HCT116 (cell line): Measurements from ENCODE around the gene HERC2. TPM values are rescaled to one million over a fixed set of nuclear protein-coding genes. Genes with fewer than 3 reads are reported as not detected.

Source experiments
- ATAC-seq: fragments of 200-7000 bp; cut with Tn5 transposase; 2 replicates; pipeline ENCODE4 v1.9.1; 2020; ENCODE audit warnings: mild to moderate bottlenecking, moderate library complexity
- BruUV-seq: library from RNA; stranded (reverse); fragments of 400-500 nt; replicated peaks from 2 replicates; lab custom pipeline; 2021; lab: Mats Ljungman, UMichigan
- CTCF ChIA-PET: fragments of 300-600 bp; sonication (Branson Sonifier 250); formaldehyde crosslinking; loops from one replicate; lab custom pipeline; 2021; ENCODE audit warnings: antibody characterized with exemption; lab: Charles Lee
- POLR2A ChIA-PET: fragments of 300-600, 350-600 bp; sonication (Branson Sonifier 250); formaldehyde crosslinking; loops from one replicate; lab custom pipeline; 2021; ENCODE audit warnings: antibody characterized with exemption; lab: Charles Lee
- RAD21 ChIA-PET, 2 experiments: fragments of 300-600 bp; sonication (Branson Sonifier 250); formaldehyde crosslinking; loops; one replicate each; lab custom pipeline; 2023; ENCODE audit warnings: low total read pairs in 2 of 2; ENCODE audit not compliant: uncharacterized antibody in 2 of 2, unreplicated experiment in 2 of 2, low non-redundant PET in 1 of 2; lab: Charles Lee
- DNase-seq: peaks from one replicate; pipeline ENCODE4 v3.0.0-alpha.2; 2010; ENCODE audit warnings: low read depth, low spot score
- H2AFZ ChIP-seq: fragments of 200-600 bp; shearing (Covaris generic), sonication (generic); 2 replicates; pipeline ENCODE4 v1.6.1; 2017; ENCODE audit warnings: low read depth, mixed run types, mixed read lengths, antibody characterized with exemption, low read length; ENCODE audit not compliant: poor library complexity, severe bottlenecking
- H3K27ac ChIP-seq: 2 replicates; pipeline ENCODE4 v1.5.1; 2012; ENCODE audit warnings: low read depth, low read length
- H3K27me3 ChIP-seq: fragments of 200-600 bp; sonication (generic); 2 replicates; pipeline ENCODE4 v1.6.1; 2016; ENCODE audit warnings: mixed run types, low read length, mixed read lengths; ENCODE audit not compliant: insufficient read depth
- H3K36me3 ChIP-seq, 2 experiments: fragments of 200-500 bp in 1 of 2; fragments of 200-600 bp in 1 of 2; sonication (Bioruptor generic) in 1 of 2; sonication (generic) in 1 of 2; 2 replicates each; pipeline versions ENCODE4 v1.5.1 to v1.6.1; 2014 to 2016; ENCODE audit warnings: low read length in 2 of 2, inconsistent platforms in 1 of 2, mixed read lengths in 1 of 2, mixed run types in 1 of 2; ENCODE audit not compliant: insufficient read depth in 2 of 2, control insufficient read depth in 1 of 2
- H3K4me1 ChIP-seq, 2 experiments: fragments of 200-600 bp in 1 of 2; sonication (generic) in 1 of 2; 2 replicates each; pipeline versions ENCODE4 v1.5.1 to v1.6.1; 2012 to 2017; ENCODE audit warnings: low read length in 2 of 2, inconsistent platforms in 1 of 2, mild to moderate bottlenecking in 1 of 2, mixed read lengths in 1 of 2, mixed run types in 1 of 2, moderate library complexity in 1 of 2; ENCODE audit not compliant: insufficient read depth in 2 of 2, control insufficient read depth in 1 of 2
- H3K4me2 ChIP-seq: fragments of 200-600 bp; sonication (generic); 2 replicates; pipeline ENCODE4 v1.6.1; 2017; ENCODE audit warnings: mixed run types, low read length, mixed read lengths
- H3K4me3 ChIP-seq, 2 experiments: fragments of 200-600 bp in 1 of 2; sonication (generic) in 1 of 2; replicated peaks in 1 of 2; 2 replicates each; pipeline ENCODE4 v1.5.1; 2011 to 2016; ENCODE audit warnings: low read length in 2 of 2, control low read depth in 1 of 2, low read depth in 1 of 2, mild to moderate bottlenecking in 1 of 2, mixed read lengths in 1 of 2, mixed run types in 1 of 2
- H3K79me2 ChIP-seq: fragments of 200-600 bp; sonication (generic); 2 replicates; pipeline ENCODE4 v1.6.1; 2017; ENCODE audit warnings: mild to moderate bottlenecking, mixed run types, low read length, moderate library complexity, mixed read lengths; ENCODE audit not compliant: insufficient read depth
- H3K9ac ChIP-seq: fragments of 200-600 bp; sonication (generic); 2 replicates; pipeline ENCODE4 v1.6.1; 2016; ENCODE audit warnings: low read length, mixed read lengths
- H3K9me2 ChIP-seq: fragments of 200-600 bp; sonication (generic), shearing (Covaris generic); 2 replicates; pipeline ENCODE4 v1.6.1; 2017; ENCODE audit warnings: mixed run types, mild to moderate bottlenecking, moderate library complexity; ENCODE audit not compliant: insufficient read depth
- H3K9me3 ChIP-seq, 2 experiments: fragments of 200-500 bp in 1 of 2; fragments of 200-600 bp in 1 of 2; sonication (Bioruptor generic) in 1 of 2; sonication (generic) in 1 of 2; 2 replicates each; pipeline ENCODE4 v1.6.1; 2014 to 2017; ENCODE audit warnings: low read length in 2 of 2, mixed read lengths in 2 of 2, inconsistent platforms in 1 of 2, low read depth in 1 of 2, mild to moderate bottlenecking in 1 of 2, mixed run types in 1 of 2, moderate library complexity in 1 of 2; ENCODE audit not compliant: control insufficient read depth in 1 of 2, insufficient read depth in 1 of 2
- H4K20me1 ChIP-seq: fragments of 200-600 bp; sonication (generic), shearing (Covaris generic); 2 replicates; pipeline ENCODE4 v1.6.1; 2017; ENCODE audit warnings: mixed run types, mild to moderate bottlenecking, moderate library complexity; ENCODE audit not compliant: insufficient read depth
- ATF3 ChIP-seq: IDR thresholded peaks from 2 replicates; pipeline ENCODE4 v1.6.1; 2012
- CBX3 ChIP-seq: IDR thresholded peaks from 2 replicates; pipeline ENCODE4 v1.6.1; 2012; ENCODE audit warnings: low read depth
- CTCF ChIP-seq, 3 experiments: fragments of 200-600 bp in 1 of 3; sonication (generic) in 1 of 3; IDR thresholded peaks in 2 of 3; conservative IDR thresholded peaks in 1 of 3; 2 replicates each; pipeline ENCODE4 v1.5.1; 2012 to 2017; ENCODE audit warnings: low read depth in 2 of 3, low read length in 2 of 3, antibody characterized with exemption in 1 of 3, borderline replicate concordance in 1 of 3, control low read depth in 1 of 3, mild to moderate bottlenecking in 1 of 3, mixed read lengths in 1 of 3, mixed run types in 1 of 3, moderate library complexity in 1 of 3; ENCODE audit not compliant: insufficient read depth in 1 of 3
- EZH2phosphoT487 ChIP-seq: fragments of 200-600 bp; IDR thresholded peaks from 2 replicates; pipeline ENCODE4 v1.6.1; 2018; ENCODE audit warnings: antibody characterized with exemption, borderline replicate concordance
- MAX ChIP-seq: IDR thresholded peaks from 2 replicates; pipeline ENCODE4 v1.6.1; 2012
- POLR2A ChIP-seq: IDR thresholded peaks from 2 replicates; pipeline ENCODE4 v1.7.0; 2011; ENCODE audit warnings: borderline replicate concordance; ENCODE audit not compliant: insufficient read depth, insufficient read length; ENCODE audit errors: extremely low read depth
- POLR2AphosphoS5 ChIP-seq: IDR thresholded peaks from 2 replicates; pipeline ENCODE4 v1.6.1; 2011; ENCODE audit warnings: mild to moderate bottlenecking, low read depth, low read length, moderate library complexity
- REST ChIP-seq: IDR thresholded peaks from 2 replicates; pipeline ENCODE4 v1.6.1; 2012; ENCODE audit warnings: low read depth
- SP1 ChIP-seq: IDR thresholded peaks from 2 replicates; pipeline ENCODE4 v1.6.1; 2012; ENCODE audit warnings: low read depth
- SRF ChIP-seq: IDR thresholded peaks from 2 replicates; pipeline ENCODE4 v1.6.1; 2012; ENCODE audit warnings: low read depth
- TCF7L2 ChIP-seq: IDR thresholded peaks from 2 replicates; pipeline ENCODE4 v1.7.0; 2011; ENCODE audit warnings: borderline replicate concordance, inconsistent platforms; ENCODE audit not compliant: insufficient read depth, insufficient read length; ENCODE audit errors: extremely low read depth
- YY1 ChIP-seq: IDR thresholded peaks from 2 replicates; pipeline ENCODE4 v1.6.1; 2011; ENCODE audit warnings: low read length, low read depth, moderate library complexity, mild to moderate bottlenecking; ENCODE audit not compliant: insufficient replicate concordance; ENCODE audit errors: extremely low read depth
- ZNF274 ChIP-seq: fragments of 200-500 bp; sonication (Bioruptor generic); IDR thresholded peaks from 2 replicates; pipeline ENCODE4 v1.6.1; 2014; ENCODE audit warnings: mild to moderate bottlenecking, low read depth, low read length, inconsistent platforms
- intact Hi-C: fragments of 100-400 bp; cut with micrococcal nuclease; formaldehyde crosslinking; loops from 2 replicates; pipeline ENCODE4 v1.10.0; 2022
- total RNA-seq: library from RNA; stranded (reverse); gene quantifications from one replicate; pipeline ENCODE4 v1.2.1, GENCODE V29; 2021; ENCODE audit not compliant: unreplicated experiment

Gene HERC2
- total RNA-seq, 1 experiment from 2014 or later: 55.5 TPM

GRCh38 chr15:28112962-28113361 lies 209.0 kb downstream of the HERC2 start:
- intact Hi-C loops: no loop called here
- Histone ChIP-seq H3K9me2 (no peaks in the 10 kb centered on the region), H3K27me3 (no peaks in the 10 kb centered on the region), H3K4me2 (no peak overlapping the region), H3K36me3 (peaks cover 4 to 18% of the 10 kb centered on the region in 2 experiments; a peak in 2 of 4 replicates), H3K79me2 (no peaks in the 10 kb centered on the region), H4K20me1 (no peaks in the 10 kb centered on the region), H3K4me1 (no peaks in the 10 kb centered on the region), H3K4me3 (no peak overlapping the region), H2AFZ (no peak overlapping the region), H3K9ac (no peak overlapping the region), H3K9me3 (no peaks in the 10 kb centered on the region), H3K27ac (no peak overlapping the region)
- BruUV-seq: no TSS peak
- DNase-seq (no peak), ATAC-seq (no peak)
- POLR2A ChIA-PET: no interaction called here
- no peak for TF ChIP-seq CTCF (IDR thresholded peaks at IDR 0.05 in 2 of 3, conservative IDR thresholded peaks at IDR 0.05 in 1 of 3; ENCODE audit: borderline replicate concordance in 1 of 3, insufficient read depth in 1 of 3, low read depth in 2 of 3, low read length in 2 of 3)
- no peak for TF ChIP-seq REST
- TF ChIP-seq POLR2A: no peak
- TF ChIP-seq EZH2phosphoT487: no peak
- TF ChIP-seq YY1: no peak
- TF ChIP-seq SRF: no peak
- TF ChIP-seq CBX3: no peak
- TF ChIP-seq ZNF274: no peak
- TF ChIP-seq POLR2AphosphoS5: no peak
- no peak for TF ChIP-seq SP1
- TF ChIP-seq ATF3: no peak
- TF ChIP-seq TCF7L2: no peak
- TF ChIP-seq MAX: no peak
- RAD21 ChIA-PET: no interaction called here
- CTCF ChIA-PET: no interaction called here
